ENCODE results near the gene RANGRF.
"Not testable (repeated sequence)": the region's sequence is repeated elsewhere in the genome, so short reads cannot be mapped to it uniquely, and the experiment has no call there.

The RANGRF gene, protein sequence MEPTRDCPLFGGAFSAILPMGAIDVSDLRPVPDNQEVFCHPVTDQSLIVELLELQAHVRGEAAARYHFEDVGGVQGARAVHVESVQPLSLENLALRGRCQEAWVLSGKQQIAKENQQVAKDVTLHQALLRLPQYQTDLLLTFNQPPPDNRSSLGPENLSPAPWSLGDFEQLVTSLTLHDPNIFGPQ

DNA sequence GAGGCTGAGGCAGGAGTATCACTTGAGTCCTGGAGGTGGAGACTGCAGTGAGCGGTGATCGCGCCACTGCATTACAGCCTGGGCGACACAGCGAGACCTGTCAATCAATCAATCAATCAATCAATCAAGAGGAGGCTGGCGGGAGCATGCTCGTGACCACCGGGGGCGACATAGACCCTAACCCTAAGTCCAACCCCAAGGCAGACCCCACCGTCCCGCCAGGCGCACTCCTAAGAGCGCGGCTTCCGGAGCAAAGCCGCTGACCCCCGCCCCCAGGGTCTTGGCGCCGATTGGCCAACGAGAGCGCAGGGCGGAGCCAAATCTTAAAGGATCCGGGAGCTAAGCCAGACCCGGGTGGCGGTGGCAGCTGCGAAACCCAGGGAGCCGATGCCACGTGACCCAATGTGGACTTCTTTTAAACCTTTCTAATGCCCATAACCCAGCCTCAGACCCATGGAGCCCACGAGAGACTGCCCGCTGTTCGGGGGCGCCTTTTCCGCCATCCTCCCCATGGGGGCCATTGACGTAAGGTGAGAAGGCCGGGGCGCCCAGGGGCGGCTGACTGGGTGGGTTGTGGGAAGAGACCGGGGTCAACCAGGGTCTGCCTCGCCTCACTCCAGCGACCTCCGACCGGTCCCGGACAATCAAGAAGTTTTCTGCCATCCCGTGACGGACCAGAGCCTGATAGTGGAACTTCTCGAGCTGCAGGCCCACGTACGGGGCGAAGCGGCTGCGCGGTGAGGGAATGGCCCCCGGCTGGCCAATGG lies at the start of gene RANGRF:
TSS of gene RANGRF (plus strand) at position 335 of the 767 bp plus-strand sequence. CDS start at position 454, 119 bp downstream.
- peak; percentile 35 to 69 (median 45) for DNase-seq (ENCODE audit: low read depth in 3 of 3, low spot score in 1 of 3)

DNA sequence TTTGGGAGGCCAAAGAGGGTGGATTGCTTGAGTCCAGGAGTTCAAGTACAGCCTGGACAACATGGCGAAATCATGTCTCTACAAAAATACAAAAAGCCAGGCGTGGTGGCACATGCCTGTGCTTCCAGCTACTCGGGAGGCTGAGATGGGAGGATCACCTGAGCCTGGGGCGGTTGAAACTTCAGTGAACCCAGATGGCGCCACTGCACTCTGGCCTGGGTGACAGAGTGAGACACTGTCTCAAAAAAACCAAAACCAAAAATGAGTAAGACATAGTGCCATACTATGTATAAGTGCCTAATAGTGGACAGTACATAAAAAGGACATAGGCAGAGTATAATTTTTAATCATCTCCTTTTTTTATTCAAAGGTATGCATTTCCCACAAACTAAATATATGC lies 44.6 kb upstream of the RANGRF start:
- no peak for DNase-seq (ENCODE audit: low read depth in 3 of 3, low spot score in 1 of 3)

DNA sequence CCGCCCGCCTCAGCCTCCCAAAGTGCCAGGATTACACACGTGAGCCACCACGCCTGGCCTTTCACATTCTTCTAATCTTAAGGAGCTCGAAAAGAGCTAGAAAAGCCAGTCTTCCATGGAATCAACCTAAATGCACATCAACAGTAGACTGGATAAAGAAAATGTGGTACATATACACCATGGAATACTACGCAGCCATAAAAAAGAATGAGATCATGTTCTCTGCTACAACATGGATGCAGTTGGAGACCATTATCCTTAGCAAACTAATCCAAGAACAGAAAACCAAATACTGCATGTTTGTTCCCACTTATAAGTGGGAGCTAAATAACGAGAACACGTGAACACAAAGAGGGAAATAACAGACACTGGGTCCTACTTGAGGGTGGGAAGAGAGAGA lies 43.7 kb upstream of the RANGRF start:
- no peak for DNase-seq (ENCODE audit: low read depth in 3 of 3, low spot score in 1 of 3)

DNA sequence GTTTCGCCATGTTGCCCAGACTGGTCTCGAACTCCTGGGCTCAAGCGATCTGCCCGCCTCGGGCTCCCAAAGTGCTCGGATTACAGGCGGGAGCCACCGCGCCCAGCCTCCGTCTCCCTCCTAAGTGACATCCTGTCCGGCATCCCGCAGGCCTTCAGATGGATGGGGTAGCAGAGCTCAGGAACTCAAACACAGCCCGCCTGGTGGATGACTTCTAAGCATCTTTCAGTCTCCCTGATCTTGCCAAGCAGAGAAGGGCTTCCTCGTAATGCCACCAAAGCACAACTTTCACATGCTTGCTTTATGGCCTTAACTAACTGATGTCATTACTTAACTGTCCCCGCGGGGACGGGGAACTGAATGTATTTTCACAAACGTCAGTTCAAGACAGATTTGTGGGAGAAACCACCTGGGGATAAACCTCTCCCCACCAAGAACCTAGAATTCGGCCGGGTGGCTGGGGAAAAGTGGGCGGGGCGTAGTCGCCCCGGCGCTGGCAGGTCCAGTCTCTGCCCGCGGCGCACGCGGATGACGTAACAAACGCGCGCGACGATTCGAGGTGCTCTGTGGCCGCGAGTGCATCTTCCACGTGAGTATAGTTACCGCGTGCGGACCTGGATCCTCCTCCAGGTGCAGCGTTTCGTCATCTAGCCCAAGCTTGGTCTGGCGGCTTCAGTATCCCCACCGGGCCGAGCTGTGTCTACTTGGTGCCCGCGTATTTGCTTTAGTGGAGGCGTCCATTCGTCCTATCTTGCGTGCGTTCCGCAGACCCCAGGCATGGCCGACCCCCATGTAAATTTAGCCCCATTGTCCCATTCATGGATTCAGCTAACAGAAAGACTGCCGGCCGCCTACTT lies 39.5 kb upstream of the RANGRF start, which contains the start of gene PFAS:
TSS of gene PFAS (plus strand) at position 539 of the 857 bp plus-strand sequence. CDS start 4,649 bp downstream, outside the sequence.
- peak; percentile 86 to 97 (median 87) for DNase-seq (ENCODE audit: low read depth in 3 of 3, low spot score in 1 of 3)

DNA sequence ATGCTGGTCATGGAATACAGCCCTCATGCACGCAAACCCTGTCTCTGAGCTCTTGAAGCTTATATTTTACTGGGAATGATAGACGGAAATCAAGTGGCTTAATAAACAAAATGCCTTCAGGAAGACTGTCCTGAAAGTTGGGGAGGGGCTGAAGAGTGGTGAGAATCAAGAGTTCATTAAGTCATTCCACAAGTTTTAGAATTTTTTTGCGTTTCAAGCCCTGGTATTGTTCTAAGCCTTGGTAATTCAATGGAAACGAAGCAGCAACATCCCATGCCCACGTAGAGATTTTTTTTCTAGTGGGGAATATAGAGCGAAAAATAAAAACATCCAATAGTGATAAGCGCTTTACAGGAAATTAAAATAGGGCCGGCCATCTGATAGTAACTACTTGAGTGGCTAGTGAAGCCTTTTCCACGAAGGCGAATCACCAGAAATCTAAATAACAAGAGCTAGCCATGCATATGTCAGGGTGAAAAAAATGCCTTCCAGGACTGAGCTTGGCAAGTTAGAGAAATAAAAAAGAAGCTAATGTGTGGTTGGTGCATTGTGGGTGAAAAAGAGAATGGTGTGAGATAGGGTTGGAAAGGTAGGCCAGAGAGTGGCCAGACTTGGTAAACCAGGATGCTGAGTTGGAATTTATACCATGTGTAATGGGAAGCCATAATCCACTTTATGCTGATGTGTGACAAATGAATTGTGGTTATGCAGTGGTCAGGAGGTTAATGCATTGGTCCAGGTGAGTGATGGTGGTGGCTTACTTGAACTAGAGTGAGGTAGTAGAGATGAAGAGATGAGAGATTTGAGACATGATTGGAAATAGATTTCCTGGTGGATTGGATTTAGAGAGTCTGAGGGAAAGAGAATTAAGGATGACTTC lies 38.6 kb upstream of the RANGRF start:
- DNase-seq (ENCODE audit: low read depth in 3 of 3, low spot score in 1 of 3), result no peak

DNA sequence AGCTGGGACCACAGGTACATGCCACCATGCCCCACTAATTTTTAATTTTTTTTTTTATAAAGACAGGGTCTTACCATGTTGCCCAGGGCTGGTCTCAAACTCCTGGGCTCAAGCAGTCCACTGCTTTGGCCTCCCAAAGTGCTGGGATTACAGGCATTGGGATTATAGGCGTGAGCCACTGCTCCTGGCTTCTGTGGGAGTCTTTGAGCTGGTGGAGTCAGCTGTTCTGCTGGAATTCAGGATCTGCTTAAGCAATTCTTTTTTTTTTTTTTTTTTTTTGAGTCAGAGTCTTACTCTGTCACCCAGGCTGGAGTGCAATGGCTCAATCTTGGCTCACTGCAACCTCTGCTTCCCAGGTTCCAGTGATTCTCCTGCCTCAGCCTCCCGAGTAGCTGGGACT lies 37.1 kb upstream of the RANGRF start:
- DNase-seq (ENCODE audit: low read depth in 3 of 3, low spot score in 1 of 3), result not testable (repeated sequence)

DNA sequence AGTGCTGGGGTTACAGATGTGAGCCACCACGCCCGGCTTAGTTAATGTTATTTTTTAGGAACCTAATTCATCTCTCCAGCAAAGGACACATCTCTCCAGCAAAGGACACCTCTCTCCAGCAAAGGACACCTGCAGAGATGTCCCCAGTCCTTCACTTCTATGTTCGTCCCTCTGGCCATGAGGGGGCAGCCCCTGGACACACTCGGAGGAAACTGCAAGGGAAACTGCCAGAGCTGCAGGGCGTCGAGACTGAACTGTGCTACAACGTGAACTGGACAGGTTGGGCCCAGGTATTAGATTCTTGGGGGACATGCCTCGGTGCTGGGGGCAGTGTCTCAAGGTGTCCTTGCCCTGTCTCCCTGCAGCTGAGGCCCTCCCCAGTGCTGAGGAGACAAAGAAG lies 34.7 kb upstream of the RANGRF start:
- DNase-seq (ENCODE audit: low read depth in 3 of 3, low spot score in 1 of 3), result no peak

DNA sequence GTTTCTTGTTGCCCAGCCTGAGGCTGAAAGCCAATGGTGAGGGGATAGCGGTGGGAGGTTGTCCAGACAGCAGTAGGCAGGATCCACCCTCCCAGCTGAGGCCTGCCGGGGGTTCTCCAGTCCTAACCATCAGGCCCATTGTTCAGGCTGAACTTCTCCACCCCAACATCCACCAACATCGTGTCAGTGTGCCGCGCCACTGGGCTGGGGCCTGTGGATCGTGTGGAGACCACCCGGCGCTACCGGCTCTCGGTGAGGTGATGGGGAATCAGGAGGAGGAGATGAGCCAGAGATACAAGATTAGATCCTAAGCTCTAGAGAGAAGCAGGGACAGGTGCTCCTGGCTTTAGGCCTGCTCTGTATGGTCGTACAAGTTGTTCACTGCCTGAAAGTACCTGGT lies 33.6 kb upstream of the RANGRF start:
- no peak for DNase-seq (ENCODE audit: low read depth in 3 of 3, low spot score in 1 of 3)

DNA sequence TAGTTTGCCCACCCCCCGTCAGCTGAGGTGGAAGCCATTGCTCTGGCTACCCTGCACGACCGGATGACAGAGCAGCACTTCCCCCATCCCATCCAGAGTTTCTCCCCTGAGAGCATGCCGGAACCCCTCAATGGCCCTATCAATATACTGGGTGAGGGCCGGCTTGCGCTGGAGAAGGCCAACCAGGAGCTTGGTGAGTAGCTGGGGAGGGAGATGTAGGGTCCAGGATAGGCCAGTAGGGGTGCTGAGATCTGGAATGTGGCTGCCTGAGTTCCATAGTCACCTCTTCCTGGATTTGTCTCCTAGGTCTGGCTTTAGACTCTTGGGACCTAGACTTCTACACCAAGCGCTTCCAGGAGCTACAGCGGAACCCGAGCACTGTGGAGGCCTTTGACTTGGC lies 33.0 kb upstream of the RANGRF start:
- DNase-seq (ENCODE audit: low read depth in 3 of 3, low spot score in 1 of 3), result no peak

DNA sequence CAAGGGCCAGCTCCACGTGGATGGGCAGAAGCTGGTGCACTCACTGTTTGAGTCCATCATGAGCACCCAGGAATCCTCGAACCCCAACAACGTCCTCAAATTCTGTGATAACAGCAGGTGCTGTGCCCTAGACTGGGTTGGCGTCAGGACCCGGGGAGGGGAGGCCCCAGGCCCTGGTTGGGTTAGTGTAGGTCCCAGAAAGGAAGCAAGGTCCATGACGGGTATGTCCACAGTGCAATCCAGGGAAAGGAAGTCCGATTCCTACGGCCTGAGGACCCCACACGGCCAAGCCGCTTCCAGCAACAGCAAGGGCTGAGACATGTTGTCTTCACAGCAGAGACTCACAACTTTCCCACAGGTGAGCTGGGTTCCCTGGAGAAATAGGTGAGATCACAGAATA lies 32.2 kb upstream of the RANGRF start:
- no peak for DNase-seq (ENCODE audit: low read depth in 3 of 3, low spot score in 1 of 3)

DNA sequence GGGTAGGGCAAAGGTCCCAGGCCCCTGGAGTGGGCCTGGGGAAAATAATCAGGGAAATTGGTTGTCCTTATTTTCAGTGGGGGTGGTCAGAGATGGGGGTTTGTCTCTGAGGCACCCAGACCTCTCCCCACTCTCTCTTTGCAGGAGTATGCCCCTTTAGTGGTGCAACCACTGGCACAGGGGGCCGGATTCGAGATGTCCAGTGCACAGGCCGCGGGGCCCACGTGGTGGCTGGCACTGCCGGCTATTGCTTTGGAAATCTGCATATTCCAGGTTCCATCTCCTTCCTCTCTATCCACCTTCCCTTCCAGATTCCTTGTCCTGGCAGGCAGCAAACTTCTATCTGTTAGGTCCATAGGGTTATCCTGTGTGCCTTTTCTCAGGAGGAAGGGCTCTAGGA lies 31.8 kb upstream of the RANGRF start:
- DNase-seq (ENCODE audit: low read depth in 3 of 3, low spot score in 1 of 3), result no peak

DNA sequence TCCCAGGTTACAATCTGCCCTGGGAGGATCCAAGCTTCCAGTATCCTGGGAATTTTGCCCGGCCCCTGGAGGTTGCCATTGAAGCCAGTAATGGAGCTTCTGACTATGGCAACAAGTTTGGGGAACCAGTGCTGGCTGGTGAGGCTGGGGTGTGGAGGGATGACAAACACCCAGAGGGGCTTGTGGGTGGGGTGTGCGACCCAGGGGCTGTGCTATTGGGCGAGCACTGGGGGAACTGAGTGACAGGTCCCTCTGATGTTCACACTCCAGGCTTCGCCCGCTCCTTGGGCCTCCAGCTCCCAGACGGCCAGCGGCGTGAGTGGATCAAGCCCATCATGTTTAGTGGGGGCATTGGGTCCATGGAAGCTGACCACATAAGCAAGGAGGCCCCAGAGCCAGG lies 30.7 kb upstream of the RANGRF start:
- DNase-seq (ENCODE audit: low read depth in 3 of 3, low spot score in 1 of 3), result no peak

DNA sequence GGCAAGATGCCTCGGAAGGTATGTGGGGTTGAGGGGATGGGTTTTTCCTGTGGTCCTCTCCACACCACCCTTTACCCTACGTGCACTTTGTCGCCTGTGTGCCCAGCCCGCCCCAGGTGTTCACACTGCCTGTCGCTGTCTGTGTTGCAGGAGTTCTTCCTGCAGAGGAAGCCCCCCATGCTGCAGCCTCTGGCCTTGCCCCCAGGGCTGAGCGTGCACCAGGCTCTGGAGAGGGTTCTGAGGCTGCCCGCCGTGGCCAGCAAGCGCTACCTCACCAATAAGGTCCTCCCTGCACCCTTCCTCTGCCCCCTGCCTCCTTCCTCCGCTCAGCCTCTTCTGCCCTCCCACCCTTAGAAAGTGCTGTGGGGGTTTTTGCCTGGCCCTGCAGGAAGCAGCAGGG lies 24.1 kb upstream of the RANGRF start:
- DNase-seq (ENCODE audit: low read depth in 3 of 3, low spot score in 1 of 3), result no peak

DNA sequence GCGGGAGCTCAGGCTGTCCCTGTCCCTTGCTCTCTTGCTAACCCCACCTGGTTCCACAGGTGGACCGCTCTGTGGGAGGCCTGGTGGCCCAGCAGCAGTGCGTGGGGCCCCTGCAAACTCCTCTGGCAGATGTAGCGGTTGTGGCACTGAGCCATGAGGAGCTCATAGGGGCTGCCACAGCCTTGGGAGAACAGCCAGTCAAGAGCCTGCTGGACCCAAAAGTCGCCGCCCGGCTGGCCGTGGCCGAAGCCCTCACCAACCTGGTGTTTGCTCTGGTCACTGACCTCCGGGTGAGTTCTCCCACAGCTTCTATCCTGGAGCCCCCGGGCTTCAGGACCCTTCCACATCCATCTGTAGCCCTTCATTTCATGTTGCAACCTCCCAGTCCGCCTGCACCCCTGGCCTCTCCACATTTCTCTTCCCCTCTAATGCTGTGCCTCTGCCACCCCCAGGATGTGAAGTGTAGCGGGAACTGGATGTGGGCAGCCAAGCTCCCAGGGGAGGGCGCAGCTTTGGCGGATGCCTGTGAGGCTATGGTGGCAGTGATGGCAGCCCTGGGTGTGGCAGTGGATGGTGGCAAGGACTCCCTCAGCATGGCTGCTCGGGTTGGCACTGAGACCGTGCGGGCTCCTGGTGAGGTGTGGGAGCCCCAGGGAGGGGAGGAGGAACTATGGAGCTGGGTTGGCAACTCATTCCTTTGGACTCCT lies 23.5 kb upstream of the RANGRF start:
- DNase-seq (ENCODE audit: low read depth in 3 of 3, low spot score in 1 of 3), result no peak

DNA sequence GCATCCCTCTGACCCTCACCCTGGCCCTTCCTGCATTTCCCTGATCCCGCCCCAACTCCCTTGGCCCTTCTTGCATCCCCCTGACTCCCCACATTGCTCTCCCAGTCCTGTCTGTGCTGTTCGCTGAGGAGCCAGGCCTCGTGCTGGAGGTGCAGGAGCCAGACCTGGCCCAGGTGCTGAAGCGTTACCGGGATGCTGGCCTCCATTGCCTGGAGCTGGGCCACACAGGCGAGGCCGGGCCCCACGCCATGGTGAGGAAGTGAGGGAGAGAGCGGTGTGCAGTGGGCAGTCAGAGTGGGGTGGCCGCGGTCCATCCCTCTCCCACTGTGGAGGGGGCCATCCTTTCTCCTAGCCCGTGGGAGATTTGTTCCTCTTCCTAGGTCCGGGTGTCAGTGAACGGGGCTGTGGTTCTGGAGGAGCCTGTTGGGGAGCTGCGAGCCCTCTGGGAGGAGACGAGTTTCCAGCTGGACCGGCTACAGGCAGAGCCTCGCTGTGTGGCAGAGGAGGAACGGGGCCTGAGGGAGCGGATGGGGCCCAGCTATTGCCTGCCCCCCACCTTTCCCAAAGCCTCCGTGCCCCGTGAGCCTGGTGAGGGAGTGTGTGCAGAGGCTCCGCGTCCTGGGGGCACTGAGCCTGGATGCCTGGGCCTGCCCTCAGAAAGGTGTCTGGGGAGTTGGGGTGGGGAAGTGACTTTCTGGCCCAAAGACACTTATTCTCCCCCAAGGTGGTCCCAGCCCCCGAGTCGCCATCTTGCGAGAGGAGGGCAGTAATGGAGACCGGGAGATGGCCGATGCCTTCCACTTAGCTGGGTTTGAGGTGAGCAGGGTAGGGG lies 21.6 kb upstream of the RANGRF start:
- DNase-seq (ENCODE audit: low read depth in 3 of 3, low spot score in 1 of 3), result no peak

DNA sequence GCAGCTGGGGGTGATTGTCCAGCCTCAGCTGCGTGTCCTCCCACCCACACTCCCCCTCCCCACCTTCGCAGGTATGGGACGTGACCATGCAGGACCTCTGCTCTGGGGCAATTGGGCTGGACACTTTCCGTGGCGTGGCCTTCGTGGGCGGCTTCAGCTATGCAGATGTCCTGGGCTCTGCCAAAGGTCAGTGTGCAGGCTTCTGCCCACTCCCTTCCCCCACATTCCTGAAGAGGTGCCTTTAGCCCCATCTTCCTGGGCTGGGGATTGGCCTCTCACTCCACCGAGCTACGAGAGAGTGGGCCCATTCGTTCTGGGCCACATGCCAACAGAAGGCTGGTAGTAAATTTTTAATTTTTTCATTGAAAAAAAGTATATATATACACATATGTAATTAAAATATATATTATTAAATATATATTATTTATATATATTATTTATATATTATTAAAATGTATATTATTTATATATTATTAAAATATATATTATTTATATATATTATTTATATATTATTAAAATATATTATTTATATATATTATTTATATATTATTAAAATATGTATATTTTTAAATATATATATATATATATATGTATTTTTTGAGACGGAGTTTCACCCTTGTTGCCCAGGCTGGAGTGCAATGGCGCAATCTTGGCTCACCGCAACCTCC lies 20.9 kb upstream of the RANGRF start:
- DNase-seq (ENCODE audit: low read depth in 3 of 3, low spot score in 1 of 3), result no peak

DNA sequence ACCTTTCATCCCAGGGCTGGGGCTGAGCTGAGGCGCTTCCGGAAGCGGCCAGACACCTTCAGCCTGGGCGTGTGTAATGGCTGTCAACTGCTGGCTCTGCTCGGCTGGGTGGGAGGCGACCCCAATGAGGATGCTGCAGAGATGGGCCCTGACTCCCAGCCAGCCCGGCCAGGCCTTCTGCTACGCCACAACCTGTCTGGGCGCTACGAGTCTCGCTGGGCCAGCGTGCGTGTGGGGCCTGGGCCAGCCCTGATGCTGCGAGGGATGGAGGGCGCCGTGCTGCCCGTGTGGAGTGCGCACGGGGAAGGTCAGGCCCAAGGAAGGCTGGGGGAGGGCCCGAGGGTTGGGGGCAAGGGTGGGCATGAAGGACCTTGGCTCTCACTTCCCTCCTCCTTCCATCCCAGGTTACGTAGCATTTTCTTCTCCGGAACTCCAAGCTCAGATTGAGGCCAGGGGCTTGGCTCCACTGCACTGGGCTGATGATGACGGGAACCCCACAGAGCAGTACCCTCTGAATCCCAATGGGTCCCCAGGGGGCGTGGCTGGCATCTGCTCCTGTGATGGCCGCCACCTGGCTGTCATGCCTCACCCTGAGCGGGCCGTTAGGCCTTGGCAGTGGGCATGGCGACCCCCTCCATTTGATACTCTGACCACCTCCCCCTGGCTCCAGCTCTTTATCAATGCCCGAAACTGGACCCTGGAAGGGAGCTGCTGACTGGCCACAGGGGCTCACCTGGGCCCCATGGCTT lies 19.7 kb upstream of the RANGRF start:
- DNase-seq (ENCODE audit: low read depth in 3 of 3, low spot score in 1 of 3), result no peak

DNA sequence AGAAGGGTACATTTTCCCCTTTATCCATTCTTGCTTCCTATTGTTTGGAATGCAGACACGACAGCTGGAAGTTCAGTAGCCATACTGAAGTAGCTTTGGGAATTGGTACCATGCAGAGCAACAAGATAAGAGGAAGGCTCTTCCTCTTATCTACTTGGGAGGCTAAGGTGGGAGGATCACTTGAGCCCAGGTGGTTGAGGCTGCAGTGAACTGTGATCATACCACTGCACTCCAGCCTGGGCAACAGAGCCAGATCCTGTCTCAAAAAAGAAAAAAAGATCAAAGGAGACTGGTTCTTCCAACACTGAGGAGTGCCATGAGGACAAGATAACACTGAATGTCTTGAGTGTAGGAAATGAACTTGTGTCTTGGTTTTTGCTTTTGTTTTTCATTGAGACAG lies 16.0 kb upstream of the RANGRF start:
- no peak for DNase-seq (ENCODE audit: low read depth in 3 of 3, low spot score in 1 of 3)
